Effector memory CD4-positive, alpha-beta T cell (primary cell): ENCODE data around the gene CERS1.

Experiments used
- DNase-seq, 3 donors: peaks; one replicate each; pipeline ENCODE4 v3.0.0-alpha.2; 2020
- H3K27ac ChIP-seq: 2 replicates; pipeline ENCODE4 v1.7.0; 2013; ENCODE audit warnings: mild to moderate bottlenecking, low read length, moderate library complexity; ENCODE audit not compliant: insufficient read depth, poor library complexity, severe bottlenecking
- H3K27me3 ChIP-seq: replicated peaks from 2 replicates; pipeline ENCODE4 v1.7.0; 2013; ENCODE audit warnings: mild to moderate bottlenecking, low read length; ENCODE audit not compliant: insufficient read depth, control insufficient read depth, poor library complexity, severe bottlenecking
- H3K36me3 ChIP-seq: 2 replicates; pipeline ENCODE4 v1.7.0; 2013; ENCODE audit warnings: mild to moderate bottlenecking, low read length, moderate library complexity; ENCODE audit not compliant: control insufficient read depth, insufficient read depth
- H3K4me1 ChIP-seq: 2 replicates; pipeline ENCODE4 v1.7.0; 2013; ENCODE audit warnings: low read length, mild to moderate bottlenecking; ENCODE audit not compliant: control insufficient read depth, insufficient read depth, poor library complexity, severe bottlenecking
- H3K4me3 ChIP-seq: 2 replicates; pipeline ENCODE4 v1.7.0; 2013; ENCODE audit warnings: low read length, low read depth, mild to moderate bottlenecking; ENCODE audit not compliant: insufficient read depth, poor library complexity, severe bottlenecking
- H3K9me3 ChIP-seq: 2 replicates; pipeline ENCODE4 v1.7.0; 2013; ENCODE audit warnings: mild to moderate bottlenecking, low read length, moderate library complexity; ENCODE audit not compliant: control insufficient read depth

Gene CERS1

GRCh38 chr19:18886972-18887371, 9.0 kb downstream of the CERS1 start:
- Histone ChIP-seq H3K9me3 (no peaks in the 10 kb centered on the region), H3K4me1 (no peaks in the 10 kb centered on the region), H3K4me3 (no peak overlapping the region), H3K36me3 (no peaks in the 10 kb centered on the region), H3K27me3 (no peaks in the 10 kb centered on the region), H3K27ac (no peak overlapping the region)
- DNase-seq, result no peak

- H3K4me1 ChIP-seq, result no peaks in the 10 kb centered on the region
- no peak for DNase-seq
- H3K27me3 ChIP-seq, result no peaks in the 10 kb centered on the region
- no peaks in the 10 kb centered on the region for H3K9me3 ChIP-seq
- H3K36me3 ChIP-seq, result no peaks in the 10 kb centered on the region
- H3K27ac ChIP-seq, result no peak overlapping the region
- H3K4me3 ChIP-seq, result no peak overlapping the region
Observed at GRCh38 chr19:18883526-18884304, 12.2 kb downstream of the CERS1 start.

- H3K4me3 ChIP-seq, result no peak overlapping the region
- H3K27me3 ChIP-seq, result no peaks in the 10 kb centered on the region
- no peaks in the 10 kb centered on the region for H3K36me3 ChIP-seq
- no peaks in the 10 kb centered on the region for H3K4me1 ChIP-seq
- no peak for DNase-seq
- H3K9me3 ChIP-seq, result no peaks in the 10 kb centered on the region
- no peak overlapping the region for H3K27ac ChIP-seq
Observed at GRCh38 chr19:18881491-18881890, 14.5 kb downstream of the CERS1 start.

- DNase-seq, result peak in 2 of 3 donors; percentile 20 to 22
- Histone ChIP-seq H3K36me3 (no peaks in the 10 kb centered on the region), H3K4me1 (no peaks in the 10 kb centered on the region), H3K27me3 (no peaks in the 10 kb centered on the region), H3K4me3 (no peak overlapping the region), H3K9me3 (no peaks in the 10 kb centered on the region), H3K27ac (no peak overlapping the region)
Observed at GRCh38 chr19:18879579-18880373, 16.2 kb downstream of the CERS1 start.

- Histone ChIP-seq H3K27ac (no peak overlapping the region), H3K36me3 (no peaks in the 10 kb centered on the region), H3K4me1 (no peaks in the 10 kb centered on the region), H3K4me3 (no peak overlapping the region), H3K27me3 (no peaks in the 10 kb centered on the region), H3K9me3 (no peaks in the 10 kb centered on the region)
- no peak for DNase-seq
Observed at GRCh38 chr19:18878858-18879578, 16.9 kb downstream of the CERS1 start.

GRCh38 chr19:18878058-18878797, 17.7 kb downstream of the CERS1 start:
- Histone ChIP-seq H3K4me3 (no peak overlapping the region), H3K27me3 (no peaks in the 10 kb centered on the region), H3K27ac (no peak overlapping the region), H3K4me1 (no peaks in the 10 kb centered on the region), H3K36me3 (no peaks in the 10 kb centered on the region), H3K9me3 (no peaks in the 10 kb centered on the region)
- DNase-seq, result no peak

GRCh38 chr19:18876865-18877264, 19.1 kb downstream of the CERS1 start:
- Histone ChIP-seq H3K27ac (no peak overlapping the region), H3K36me3 (no peaks in the 10 kb centered on the region), H3K27me3 (no peaks in the 10 kb centered on the region), H3K4me1 (no peaks in the 10 kb centered on the region), H3K4me3 (no peak overlapping the region), H3K9me3 (no peaks in the 10 kb centered on the region)
- DNase-seq, result no peak

GRCh38 chr19:18875726-18876125, 20.2 kb downstream of the CERS1 start:
- H3K9me3 ChIP-seq, result no peaks in the 10 kb centered on the region
- no peaks in the 10 kb centered on the region for H3K36me3 ChIP-seq
- peaks cover 1% of the 10 kb centered on the region for H3K4me1 ChIP-seq
- H3K27me3 ChIP-seq, result no peaks in the 10 kb centered on the region
- H3K4me3 ChIP-seq, result no peak overlapping the region
- no peak overlapping the region for H3K27ac ChIP-seq
- DNase-seq, result no peak

- Histone ChIP-seq H3K9me3 (no peaks in the 10 kb centered on the region), H3K27ac (no peak overlapping the region), H3K4me1 (peaks cover 11% of the 10 kb centered on the region), H3K36me3 (peaks cover 18% of the 10 kb centered on the region), H3K4me3 (no peak overlapping the region), H3K27me3 (peaks cover 3% of the 10 kb centered on the region)
- no peak for DNase-seq
Observed at GRCh38 chr19:18871543-18871942, 24.4 kb downstream of the CERS1 start.
